ENCODE measurements around the gene ADO.
"Not testable (repeated sequence)": the region's sequence is repeated elsewhere in the genome, so short reads cannot be mapped to it uniquely, and the experiment has no call there.

The ADO gene

DNA sequence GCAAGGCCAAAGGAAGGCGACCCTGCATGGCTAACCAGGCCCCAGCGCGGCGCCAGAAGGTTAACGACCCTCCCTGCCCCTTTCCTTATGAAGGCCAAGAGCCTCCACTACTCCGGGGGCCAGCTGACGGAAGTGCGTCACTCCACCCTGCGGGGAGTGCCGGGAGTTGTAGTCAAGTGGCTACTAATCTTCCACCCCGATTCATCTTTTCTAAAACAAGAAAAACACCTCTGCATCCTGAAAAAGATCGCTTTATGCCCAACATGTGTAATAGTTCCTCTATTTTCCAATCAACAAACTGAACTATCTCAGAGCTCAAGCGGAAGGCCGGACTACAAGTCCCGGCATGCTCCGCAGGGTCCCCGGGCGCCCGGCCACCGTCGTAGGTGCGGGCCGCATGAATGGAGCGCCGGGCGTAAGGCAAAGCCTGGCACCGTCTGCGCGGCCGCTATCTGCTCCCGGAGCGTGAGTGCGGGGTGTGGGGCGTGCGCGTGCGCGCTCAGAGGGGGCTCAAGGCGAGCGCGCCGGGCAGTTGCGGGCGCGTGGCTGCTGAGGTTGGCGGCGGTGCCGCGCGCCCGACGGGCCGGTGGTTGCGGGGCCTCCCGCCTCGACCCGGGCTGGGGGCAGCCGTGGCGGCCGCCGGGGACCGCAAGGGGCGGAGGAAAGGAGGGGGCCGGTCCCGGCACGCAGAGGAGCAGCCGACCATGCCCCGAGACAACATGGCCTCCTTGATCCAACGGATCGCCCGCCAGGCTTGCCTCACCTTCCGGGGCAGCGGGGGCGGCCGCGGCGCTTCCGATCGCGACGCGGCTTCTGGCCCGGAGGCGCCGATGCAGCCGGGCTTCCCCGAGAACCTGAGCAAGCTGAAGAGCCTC, at the start of gene ADO:
Gene ADO (plus strand): TSS at position 365 of the 875 bp plus-strand sequence. CDS start 340 bp downstream, at position 705.
- DNase-seq = peak; percentile 82

DNA sequence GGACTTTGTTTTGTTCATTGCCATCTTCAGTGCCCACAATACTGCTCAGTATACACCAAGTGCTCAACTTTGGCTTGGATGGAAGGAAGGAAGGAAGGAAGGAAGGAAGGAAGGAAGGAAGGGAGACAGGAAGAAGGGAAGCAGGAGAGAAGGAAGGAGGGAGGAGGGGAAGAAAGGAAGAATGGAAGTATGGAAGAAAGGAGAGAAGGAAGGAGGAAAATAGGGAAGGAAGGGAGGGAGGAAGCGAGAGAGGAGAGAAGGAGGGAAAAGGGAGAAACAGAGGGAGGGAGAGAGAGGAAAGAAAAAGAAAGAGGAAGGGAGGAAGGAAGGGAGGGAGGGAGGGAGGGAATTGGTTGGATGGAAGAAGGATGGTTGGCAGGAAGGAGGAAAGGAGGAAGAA, 49.6 kb upstream of the ADO start:
- no peak for DNase-seq

DNA sequence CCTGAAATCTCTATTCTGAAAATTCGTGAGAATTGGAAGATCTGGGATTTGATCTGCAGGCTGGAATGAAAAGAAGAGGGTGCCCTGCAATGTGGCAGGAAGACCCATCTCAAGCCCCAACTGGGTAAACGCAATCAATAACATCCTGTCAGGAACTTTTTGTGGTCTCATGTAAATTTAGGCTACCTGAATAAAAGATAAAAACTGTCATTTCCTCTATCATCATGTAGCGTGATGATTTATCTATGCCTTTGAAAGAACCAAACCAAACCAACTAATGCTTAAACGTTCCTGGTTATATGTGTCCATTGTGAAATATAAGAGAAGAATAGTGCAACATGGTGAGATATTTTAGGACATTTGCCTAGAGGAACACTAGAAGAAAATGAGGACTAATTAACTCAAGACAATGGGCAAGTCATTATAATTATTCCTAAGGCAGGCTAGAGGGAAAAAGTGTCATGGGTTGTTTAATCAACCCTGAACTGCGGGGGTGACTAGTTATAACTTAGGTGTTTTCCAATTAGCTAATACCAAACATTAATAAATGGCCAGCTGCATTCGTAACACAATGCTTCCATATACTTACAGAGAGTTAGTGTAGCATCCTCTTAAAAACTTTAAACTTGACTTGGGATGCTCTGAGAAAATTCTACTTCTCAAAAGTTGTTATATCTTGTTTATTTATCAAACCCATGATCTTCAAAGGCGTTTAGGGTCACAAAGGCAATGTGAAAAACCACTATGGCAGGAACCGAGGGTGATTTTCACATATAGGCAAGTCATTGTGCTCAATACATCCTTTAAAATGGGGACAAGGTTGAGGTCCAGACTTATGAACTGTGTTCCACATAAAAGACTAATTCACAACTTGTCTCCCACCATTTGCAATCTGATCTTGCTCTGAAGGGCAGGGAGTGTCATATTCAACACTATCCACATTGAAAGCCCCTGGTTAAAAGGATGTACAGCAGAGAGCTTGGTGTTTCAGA, 48.6 kb upstream of the ADO start:
- DNase-seq = no peak

DNA sequence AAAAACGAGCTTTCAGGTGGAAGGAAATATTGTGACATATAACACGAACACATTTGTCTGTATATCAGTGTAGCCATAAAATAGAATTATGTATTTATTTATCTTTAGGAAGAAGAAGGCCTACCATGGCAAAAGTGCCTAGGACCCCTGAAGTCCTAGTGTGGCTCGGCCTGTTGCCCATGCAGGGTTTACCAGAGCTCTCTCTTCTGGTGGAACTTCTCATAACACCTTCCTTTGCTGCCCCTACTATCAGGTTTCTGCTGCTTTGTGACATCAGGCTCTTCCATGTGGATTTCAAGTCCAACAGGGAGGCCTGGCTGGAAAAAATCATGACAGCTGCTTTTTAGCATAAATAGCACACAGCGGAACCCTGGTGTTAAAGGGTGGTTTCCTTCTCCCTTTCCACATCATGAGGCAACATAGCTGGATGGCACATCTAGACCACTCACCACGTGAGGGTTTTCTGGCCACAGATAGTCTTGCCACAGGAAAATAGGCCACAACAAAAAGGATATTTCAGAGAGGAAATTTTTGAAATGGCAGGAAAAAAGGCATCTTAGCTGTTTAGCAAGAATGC, 44.8 kb upstream of the ADO start:
- DNase-seq = no peak

DNA sequence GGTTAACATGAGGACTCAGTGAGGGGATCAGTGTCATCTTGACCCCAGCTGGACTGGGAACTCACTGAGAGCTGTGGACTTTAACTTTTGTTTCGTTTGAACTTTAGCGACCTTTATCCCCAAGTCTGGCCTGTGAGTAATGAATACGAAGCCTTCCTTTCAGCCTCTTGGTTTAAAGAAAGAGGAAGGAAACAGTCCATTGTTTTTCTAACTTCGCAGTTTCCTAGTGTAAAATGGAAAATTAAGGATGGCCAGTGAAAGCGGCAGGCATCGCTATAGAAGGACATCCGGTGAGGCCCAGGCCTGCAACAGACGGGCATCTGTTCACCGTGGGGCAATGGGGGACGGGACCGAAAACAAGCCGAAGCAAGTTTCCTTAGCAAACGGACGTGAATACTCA, 44.1 kb upstream of the ADO start:
- no peak for DNase-seq

DNA sequence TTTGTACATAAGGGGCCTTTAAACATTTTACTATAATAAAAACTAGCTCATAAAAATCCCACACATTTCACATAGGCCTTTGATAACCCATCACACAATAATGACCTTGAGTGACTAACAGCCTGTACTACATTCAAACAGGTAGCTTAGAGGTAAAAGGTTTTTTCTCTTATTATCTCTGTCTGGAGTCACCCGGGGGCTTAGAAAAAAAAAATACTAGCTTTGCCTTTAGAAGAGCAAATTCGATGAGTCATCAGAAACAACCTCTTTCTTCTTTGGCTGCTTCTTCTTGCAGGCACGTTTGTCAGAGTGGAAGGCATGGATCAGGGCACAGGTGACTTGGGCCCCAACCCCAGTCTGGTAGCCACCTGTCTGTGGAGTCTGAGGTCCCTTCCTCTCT, 43.4 kb upstream of the ADO start:
- no peak for DNase-seq

DNA sequence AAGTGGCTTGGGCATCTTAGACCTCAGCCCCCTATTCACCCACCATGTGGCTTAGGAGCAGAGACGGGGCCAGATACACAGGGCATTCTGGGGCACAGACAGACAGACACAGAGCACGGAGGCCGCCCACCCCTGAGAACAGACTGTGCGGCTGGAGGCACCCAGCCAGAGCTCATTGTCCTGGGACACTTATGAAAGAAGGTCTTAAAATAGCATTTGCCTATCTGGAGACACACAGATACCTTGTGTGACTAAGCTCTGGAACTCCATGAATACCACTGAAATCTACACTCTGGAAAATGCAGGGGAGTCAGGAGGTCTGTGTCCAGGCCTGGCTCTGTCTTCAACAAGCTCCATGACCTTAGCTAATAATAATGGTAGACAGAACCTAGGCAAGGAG, 41.4 kb upstream of the ADO start:
- no peak for DNase-seq

DNA sequence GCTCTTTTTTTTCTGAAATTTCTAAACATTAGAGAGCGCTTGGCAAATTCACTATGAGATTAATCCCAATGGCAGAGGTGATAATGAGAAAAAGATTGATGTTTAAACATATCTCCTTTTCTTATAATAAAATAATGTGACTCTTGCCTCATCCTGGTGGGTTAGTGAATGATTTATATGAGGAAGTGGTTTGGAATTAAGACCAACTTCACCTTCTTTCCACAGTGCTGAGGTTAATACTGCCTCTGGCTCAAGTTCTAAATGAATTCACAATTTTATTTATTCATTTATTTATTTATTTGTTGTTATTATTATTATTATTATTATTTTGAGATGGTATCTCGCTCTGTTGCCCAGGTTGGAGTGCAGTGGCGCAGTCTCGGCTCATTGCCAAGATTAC, 40.5 kb upstream of the ADO start:
- no peak for DNase-seq

DNA sequence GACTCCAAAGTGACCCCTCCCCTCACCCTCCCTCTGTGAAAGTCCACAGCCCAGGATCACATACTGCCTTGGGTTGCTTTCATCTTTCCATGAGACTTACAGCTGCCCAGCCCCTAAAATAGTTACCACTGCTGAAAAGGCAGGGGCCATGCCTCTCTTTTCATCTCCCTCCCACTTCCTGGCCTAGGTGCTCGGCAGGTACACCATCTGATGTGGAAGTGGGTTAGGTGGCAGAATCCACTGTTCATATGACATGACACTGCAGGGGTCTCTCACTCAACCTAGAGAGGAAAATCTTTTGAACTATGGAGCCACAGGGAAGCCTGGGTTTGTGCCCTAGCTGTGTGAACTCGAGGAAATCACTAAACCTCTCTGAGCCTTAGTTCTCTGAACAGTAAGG, 38.8 kb upstream of the ADO start:
- no peak for DNase-seq

DNA sequence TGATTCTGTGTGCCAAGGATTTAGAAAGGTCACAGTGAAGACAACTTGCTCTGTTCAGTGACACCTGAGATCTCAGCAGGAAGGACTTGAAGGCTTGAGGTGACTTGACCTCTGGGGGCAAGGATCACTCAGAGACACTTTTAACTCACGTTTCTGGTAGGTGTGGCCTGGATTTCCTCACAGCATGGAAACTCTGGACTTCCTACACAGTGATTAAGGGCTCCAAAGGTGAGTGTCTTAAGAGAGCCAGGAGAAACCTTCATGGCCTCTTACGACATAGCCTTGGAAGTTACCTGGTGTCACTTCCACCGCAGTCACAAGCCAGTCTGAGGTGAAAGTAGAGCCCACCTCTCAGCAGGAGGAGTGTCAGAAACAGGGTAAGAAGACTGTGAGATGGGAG, 38.1 kb upstream of the ADO start:
- no peak for DNase-seq

DNA sequence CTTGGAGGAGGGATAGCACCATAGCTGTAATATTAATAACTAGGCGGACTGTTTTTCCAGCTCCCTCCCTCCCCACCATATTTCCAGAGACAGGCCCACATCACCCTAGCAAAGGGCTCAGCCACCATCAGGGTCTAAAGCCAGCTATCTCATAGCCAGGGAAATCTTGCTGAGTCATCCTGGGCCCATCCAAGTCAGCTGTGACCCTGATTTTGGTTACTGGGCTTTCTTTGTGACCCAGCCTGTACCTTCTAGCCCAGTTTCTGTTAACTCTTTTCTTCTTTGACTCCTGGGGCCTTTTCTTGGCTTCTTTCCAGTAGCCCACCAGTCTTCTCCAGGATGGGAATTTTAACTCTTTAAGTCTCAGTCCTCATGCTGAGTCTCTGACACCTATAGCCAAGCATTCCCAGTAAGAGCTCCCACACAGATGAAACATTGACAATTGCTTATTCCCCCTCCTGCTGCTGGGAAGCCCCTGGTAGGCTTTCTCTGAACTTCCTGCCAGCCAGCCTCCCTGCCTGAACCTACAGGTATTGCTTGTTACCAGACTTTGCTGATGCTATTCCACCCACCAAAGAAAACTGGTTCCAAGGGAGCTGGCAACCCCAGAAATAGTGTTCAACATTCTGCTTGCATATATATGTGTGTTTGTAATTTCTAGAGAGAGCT, 34.8 kb upstream of the ADO start:
- no peak for DNase-seq

DNA sequence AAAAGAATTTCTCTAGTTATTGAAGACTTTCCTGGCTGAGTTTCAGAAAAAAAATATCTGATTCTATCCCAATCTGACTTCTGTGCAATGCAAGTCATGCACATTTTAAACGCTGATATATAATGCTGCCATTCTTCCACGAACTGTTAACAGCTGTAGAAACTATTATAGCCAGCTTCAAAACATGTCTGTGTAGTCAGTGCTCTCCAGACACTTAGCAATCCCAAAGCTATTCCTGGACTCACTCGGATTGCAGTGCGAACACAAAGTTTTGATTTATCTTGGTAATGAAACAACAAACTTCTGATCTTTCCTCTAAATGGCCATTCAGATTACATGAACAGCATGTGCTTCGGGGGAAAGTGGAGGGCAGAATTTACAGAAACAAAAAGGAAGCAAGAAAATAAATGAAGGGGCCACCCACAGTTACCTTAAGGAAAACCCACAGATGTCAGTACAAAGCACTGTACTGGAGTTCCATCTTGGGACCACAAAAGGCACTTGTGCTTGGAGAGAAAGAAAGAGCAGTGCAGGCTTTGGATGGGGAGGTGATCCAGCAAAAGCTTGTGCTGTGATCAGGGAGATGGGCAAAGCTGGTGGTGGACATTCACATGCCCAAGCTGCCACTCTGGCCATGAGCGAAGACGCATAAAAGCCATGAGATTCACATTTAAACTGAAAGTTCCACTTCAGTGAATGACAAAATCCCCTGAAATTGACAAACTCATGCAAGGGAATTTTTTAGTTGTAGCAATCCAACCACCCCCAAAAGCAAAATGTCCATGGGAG, 32.1 kb upstream of the ADO start:
- no peak for DNase-seq

DNA sequence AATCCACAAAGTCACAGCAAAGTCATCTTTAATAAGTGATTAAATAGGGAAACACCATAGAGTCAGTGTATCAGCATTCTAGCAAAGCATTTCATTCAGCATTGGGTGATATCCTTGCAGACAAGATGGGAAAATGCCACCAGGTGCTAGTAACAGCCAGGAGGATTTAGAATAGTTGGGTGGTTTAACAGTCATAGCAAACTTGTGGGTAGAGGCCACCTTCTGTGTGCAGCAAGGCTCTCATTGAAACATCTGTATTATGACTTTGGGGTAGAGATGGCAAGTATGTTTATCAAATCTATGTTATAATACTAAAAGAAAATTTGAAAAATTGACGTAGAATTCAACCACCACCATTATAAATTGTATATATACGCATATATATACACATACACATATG, 26.4 kb upstream of the ADO start:
- peak; percentile 37 for DNase-seq

DNA sequence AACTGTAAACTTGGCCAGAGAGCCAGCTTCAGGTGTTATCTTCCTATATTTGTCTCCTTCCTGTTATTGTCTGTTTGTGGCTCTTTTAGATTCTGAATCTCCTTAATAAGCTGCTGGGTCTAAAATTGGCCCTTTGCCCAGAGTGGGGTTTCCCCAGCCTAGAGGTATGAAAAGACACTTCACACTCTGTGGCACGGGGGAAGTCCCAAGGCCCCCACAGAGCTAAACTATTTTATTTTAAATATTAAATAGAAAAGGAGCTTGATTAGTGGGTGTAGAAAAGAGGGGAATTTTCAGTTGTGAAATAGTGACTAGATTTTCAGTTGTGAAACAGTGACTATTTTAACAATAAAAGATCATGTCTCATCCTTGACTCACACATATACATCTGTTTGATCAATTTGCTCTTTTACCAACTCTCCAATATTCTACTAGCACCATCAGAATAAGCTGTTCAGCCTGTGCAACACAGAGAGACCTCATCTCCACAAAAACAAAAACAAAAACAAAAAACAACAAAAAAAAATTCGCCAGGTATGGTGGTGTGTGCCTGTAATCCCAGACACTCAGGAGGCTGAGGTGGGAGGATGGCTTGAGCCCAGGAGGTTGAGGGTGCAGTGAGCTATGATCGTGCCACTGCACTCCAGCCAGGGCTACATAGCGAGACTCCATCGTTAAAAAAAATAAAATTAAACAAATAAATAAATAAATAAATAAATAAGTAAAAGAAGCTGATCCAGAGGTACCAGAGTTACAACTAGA, 24.9 kb upstream of the ADO start:
- DNase-seq = peak; percentile 95

DNA sequence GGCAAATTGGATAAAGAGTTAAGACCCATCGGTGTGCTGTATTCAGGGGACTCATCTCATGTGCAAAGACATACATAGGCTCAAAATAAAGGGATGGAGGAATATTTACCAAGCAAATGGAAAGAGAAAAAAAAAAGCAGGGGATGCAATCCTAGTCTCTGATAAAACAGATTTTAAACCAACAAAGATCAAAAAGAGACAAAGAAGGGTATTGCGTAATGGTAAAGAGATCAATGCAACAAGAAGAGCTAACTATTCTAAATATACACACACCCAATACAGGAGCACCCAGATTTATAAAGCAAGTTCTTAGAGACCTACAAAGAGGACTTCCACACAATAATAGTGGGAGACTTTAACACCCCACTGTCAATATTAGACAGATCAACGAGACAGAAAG, 20.0 kb upstream of the ADO start:
- DNase-seq = not testable (repeated sequence)

DNA sequence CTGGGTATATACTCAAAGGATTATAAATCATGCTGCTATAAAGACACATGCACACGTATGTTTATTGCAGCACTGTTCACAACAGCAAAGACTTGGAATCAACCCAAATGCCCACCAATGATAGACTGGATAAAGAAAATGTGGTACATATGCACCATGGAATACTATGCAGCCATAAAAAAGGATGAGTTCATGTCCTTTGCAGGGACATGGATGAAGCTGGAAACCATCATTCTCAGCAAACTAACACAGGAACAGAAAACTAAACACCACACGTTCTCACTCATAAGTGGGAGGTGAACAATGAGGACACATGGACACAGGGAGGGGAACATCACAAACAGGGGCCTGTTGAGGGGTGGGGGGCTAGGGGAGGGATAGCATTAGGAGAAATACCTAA, 16.2 kb upstream of the ADO start:
- not testable (repeated sequence) for DNase-seq

DNA sequence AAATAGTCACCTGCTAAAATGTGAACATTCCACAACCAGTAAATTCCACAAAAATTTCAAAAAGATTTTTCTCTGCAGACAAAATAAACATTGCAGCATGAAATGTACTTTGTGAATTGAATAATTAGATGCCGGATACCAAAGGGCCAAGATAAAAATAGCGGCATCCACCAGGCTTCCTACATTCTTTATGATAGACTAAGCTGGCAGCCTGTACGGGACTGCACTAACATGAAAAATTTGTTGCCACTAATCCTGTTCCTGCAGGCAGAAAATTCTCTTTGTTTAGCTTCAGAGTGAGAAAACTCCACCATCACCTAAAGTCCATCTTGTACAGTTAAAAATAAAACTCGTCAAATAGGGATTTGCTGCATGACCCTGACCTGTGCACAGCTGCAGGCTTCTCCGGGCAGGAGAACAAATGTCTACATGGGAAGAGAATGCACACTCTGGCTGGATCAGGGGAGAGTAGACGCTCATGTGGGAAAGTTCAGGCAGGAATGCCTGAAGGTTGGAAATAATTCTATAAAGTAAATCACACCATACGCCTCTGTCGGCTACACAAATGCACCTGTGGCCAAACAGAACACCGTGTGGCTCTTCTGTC, 15.6 kb upstream of the ADO start:
- DNase-seq = no peak

DNA sequence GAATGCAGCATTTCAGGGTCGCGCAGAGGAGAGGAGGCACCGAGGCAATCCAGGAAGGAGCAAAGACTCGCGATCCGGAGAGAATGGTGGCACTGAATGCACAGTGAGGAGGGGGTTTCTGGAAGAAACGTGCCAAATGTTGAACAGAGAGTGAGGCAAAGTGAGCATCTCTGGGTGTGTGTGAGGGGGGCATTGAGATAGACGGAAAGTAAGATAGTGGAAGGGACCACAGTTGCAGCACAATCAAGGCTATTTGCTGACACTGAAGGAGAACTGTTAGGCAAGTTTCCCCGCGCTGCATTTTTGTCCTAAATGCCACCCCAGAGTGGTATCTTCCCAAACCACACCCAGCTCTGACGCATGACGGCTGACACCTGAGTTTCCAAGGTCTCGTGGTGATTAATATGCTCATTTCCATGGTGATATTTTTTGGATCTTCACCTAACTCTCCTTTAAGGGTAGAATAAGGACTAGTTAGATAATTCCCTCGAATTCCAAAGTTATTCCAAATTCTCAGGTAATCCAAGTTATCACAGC, 14.4 kb upstream of the ADO start:
- DNase-seq = no peak

DNA sequence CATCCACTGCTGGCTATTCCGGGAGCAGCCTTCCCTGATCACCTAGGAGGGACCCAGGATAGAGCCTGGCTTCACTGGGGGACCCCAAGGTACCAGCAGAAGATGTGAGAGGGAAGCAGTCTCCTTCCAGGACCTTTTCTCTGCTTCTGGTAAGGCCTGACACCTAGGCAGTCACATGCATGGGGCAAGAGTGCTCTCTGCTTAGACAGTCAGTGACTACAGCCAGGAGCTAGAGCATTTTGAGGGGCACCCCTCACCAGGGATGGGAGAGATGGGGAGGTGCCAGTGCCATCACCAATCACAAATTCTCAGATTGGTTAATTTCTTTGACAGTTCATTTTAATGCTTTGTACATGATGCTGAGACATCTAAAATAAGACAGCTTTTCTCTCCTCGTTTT, 13.9 kb upstream of the ADO start:
- DNase-seq = no peak

DNA sequence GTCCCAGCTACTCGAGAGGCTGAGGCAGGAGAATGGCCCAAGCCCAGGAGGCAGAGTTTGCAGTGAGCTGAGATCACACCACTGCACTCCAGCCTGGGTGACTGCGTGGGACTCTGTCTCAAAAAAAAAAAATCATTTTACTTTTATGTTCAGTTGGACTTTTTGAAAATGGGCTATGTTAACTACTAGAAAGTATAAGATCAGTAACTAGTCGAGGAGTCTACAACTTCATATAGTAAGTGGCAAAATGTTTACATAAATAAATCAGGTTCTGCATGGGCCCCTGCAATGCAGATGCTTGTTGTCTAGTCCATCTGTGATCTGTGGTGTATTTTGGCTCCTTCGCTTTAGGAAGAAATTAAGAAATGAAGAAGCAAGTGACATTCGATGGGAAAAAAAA, 12.3 kb upstream of the ADO start:
- DNase-seq = no peak

DNA sequence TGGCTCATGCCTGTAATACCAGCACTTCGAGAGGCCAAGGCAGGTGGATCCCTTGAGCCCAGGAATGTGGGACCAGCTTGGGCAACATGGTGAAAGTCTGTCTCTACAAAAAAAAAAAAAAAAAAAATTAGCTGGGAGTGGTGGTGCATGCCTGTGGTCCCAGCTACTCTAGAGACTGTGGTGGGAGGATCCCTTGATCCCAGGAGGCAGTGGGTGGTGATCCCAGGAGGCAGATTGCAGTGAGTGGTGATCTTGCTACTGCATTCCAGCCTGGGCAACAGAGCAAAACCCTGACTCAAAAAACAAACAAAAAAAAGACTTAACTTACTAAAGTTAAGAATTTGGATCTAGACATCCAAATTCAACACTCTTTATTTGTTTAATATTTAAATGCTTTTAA, 10.2 kb upstream of the ADO start:
- DNase-seq = no peak

All from stimulated activated CD4-positive, alpha-beta T cell treated with anti-CD3 and anti-CD28 coated beads, Interleukin-4, amount 100 ng/mL, for 24 hours (primary cell).